Measurements from ENCODE around the gene DOK7. TPM values are rescaled to one million over a fixed set of nuclear protein-coding genes. Genes with fewer than 3 reads are reported as not detected.

DOK7 gene
- total RNA-seq, 1 experiment from 2014 or later: not detected

DNA sequence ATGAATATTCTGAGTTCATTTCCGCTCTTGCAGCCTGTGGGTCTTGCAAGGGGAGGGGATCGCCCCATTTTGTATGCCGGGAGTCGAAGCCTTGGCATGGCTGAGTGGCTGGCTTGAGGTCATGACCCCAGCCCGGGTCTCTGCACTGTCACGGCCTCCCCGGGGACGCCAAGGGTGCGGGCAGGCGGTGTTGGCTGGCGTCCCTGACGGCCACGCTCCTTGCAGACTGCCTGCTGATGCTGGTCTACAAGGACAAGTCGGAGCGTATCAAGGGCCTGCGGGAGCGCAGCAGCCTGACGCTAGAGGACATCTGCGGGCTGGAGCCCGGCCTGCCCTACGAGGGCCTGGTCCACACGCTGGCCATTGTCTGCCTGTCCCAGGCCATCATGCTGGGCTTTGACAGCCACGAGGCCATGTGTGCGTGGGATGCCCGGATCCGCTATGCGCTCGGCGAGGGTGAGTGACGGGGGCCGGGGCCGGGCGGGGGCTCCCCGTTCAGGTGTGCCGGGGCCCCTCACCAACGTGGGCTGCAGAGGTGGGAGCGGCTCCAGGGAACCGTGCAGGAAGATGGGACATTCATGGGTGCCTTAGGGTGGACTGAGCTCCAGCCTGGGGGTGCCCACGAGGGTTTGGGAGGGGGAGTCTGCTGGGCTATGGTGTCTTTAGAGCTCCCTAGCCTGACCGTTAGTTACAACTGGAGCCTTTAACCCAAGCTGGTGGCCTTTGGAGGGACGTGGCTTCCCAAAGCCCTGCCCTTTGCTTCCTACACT, 10.3 kb downstream of the DOK7 start:
- no peak for DNase-seq (ENCODE audit: low read depth)

DNA sequence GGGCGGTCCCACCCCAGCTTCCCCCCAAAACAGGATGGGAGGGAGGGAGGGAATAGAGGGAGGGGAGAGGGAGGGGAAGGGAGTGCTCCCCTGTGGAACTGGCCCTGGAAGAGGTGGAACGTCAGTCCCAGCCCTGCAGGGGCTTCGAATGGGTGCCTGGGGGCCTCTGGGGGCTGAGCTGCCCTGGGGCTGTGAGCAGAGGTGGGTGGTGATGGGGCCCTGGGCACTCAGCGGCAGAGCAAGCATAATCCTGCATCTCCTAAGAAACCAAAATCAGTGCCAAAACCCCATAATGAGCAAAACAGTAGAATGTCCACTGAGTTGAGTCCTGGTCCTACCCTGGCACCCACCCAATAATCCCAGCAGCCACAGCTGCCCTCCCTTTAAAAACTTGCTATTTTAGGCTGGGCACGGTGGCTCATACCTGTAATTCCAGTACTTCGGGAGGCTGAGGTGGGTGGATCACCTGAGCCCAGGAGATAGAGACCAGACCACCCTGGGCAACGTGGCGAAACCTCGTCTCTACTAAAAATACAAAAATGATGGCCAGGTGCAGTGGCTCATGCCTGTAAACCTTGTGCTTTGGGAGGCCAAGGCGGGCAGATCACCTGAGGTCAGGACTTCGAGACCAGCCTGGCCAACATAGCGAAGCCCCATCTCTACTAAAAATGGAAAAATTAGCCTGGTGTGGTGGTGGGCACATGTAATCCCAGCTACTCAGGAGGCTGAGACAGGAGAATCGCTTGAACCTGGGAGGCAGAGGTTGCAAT, 11.1 kb downstream of the DOK7 start:
- no peak for DNase-seq (ENCODE audit: low read depth)

DNA sequence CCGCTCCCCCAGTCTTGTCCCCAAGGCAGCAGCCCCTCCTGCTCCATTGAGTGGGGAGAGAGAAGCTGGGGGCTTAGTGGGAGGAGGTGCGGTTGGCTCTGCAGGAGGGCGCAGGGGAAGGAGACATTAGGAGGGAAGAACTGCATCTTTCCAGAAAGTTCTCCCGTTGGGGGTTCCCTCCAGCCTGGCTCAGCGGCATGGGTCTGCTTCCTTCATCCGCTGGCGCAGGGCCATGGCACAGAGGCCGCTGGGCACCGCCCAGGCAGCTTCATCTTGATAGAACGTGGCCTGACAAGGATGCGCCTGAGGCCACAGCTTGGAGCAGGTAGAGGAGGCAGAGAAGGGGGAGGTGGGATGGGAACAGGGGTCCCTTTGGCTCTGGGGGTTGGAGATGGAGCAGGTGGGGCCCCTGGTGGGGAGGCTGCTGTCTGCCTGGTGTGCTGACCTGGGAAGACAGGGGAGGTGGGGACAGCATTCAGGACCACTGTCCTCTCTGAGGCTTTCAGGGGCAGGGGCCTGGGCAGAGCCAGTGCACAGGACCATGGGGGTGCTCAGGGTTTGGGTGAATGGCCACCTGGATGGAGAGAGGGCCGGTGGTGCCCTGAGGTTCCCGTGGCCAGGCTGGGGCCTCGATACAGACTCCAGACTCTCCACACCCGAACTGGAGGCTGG, 12.1 kb downstream of the DOK7 start:
- no peak for DNase-seq (ENCODE audit: low read depth)

DNA sequence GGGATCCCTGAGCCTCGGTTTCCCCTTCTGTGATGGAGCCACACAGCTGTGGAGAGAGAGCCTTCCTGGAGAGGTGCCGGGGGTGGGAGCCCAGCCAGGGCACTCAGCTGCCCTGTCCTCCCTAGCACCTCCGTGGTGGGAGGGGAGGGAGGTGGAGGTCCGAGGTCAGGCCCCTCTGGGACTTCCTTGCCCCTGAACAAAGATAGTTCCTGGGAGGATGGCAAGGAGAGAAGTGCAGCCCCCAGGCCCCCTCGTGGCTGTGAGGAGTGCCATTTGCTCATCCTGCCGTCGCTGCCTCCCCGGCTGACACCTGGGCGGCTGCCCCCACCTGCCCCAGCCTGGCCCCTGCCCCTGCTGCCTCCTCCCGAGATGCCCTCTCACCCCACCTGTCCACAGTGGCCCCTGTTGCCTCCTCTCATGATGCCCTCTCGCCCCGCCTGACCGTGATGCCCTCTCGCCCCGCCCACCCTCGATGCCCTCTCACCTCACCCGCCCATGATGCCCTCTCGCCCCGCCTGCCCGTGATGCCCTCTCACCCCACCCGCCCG, 12.7 kb downstream of the DOK7 start:
- no peak for DNase-seq (ENCODE audit: low read depth)

DNA sequence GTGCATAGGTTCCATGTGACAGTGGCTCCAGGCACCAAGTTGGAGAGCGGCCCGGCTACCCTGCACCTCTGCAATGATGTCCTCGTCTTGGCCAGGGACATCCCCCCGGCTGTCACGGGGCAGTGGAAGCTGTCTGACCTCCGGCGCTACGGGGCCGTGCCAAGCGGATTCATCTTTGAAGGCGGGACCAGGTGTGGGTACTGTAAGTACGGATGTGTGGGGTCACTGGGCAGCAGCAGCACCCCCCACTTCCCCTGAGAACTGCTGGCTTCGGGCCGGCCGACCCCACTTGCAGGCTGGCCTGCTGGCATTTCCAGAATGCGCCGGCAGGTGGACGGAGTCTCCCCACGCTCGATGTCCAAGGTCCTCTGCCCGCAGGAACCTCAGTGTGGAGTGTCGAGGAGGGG, 13.2 kb downstream of the DOK7 start:
- DNase-seq (ENCODE audit: low read depth): no peak

DNA sequence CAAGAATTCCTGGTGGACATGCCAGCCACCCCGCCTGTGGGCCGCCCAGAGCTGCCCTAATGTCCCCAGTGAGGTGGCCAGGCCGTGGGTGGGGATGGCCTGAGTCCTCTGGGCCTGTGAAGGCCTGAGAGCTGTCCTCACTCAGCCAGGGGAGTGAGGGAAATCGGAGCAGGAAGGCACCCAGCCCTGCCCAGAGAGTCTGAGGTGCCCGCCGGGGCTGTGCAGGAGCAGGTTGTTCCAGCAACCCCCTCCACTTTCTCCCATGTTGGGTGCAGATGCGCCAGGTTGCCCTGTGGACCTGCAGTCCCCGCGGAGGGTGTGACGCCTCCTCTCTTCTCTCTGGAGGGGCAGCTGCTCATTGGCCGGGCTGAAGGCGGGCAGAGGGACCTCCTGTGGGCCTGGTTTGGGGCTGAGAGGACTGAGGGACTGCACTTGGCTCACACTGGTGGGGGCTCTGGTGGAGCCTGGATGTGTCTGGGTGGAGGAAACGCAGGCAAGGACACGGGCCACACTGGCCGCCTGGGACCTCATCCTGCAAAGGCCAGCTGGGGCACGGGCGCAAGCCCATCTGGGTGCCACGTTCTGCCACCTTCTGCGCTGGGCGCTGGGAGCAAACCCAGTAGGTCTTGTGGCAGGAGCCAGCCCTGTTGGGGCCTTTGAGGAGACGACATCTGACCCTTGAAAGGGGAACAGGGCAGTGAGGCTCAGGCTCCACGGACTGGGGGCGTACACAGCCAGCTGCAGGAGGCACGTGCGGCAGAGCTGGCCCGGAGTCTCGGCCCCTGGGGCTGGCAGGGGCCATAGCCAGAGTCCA, 14.0 kb downstream of the DOK7 start:
- DNase-seq (ENCODE audit: low read depth): no peak

DNA sequence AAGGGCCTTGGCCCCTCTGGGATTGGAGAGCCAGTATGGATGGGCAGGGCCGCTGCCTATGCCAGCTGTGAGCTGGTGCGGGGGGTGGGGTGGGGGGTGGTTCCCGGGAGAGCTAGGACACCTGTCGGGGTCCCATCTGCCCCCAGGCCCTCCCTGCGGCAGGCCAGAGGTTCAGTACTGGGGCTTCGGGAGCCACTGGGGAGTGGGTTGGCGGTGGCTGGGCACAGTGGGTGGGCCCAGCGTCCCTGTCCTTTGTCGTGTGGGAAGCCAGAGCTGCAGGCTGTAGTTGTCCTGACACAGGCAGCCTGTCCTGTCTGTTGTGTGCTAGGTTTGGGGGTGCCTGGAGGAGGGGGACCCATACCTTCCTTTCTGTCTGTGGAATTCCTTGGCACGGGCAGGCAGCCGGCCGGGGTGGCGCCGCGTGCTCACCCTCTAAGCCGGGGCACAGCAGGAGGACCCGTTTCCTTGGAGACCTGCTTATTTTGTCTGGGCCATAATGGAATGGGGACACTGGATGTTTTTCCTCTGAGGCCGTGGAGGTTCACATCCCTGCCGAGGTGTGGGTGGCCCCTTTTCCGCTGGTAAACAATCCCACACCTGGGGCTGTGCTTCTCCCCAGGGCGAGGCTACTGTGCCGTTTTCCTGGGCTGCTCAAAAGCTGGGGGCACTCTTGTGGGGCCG, 14.8 kb downstream of the DOK7 start:
- DNase-seq (ENCODE audit: low read depth): no peak

DNA sequence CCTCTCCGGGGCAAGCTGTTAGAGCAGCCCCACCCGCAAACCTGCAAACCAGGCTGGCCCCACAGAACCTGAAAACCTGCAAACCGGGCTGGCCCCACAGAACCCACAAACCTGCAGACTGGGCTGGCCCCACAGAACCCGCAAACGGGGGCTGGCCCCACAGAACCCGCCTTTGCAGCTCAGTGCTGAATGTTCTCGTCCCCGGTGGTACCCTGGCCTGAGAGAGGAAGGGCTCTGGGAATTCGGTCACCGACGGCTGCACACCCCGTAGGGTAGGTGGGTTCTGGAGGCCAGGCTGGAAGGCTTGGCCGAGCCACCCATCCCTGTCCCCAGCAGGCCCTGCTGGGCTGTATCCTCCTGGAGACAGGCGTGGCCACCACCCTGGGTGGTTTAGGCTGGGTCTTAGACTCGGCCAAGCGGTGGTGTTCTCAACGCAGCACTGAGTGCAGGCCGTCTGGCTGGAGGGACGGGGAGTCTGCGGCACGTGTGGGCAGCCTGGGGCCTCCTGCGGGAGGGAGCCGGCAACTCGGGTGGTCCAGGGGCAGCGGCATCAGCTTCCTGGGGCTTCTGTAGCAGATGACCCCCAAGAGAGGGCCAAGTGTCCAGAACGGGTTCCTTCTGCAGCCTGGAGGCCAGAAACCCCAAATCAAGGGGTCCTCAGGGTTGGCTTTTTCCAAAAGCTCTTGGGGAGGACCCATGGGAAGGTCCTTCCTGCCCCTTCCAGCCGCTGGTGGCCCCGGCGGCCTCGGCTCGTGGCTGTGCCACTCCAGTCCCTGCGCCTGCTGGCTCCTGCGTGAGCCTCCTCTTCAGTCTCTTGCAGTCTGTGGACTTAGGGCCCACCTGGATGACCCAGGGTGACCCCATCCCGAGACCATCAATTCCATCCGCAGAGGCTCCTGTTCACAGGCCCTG, 15.6 kb downstream of the DOK7 start:
- DNase-seq (ENCODE audit: low read depth): no peak

DNA sequence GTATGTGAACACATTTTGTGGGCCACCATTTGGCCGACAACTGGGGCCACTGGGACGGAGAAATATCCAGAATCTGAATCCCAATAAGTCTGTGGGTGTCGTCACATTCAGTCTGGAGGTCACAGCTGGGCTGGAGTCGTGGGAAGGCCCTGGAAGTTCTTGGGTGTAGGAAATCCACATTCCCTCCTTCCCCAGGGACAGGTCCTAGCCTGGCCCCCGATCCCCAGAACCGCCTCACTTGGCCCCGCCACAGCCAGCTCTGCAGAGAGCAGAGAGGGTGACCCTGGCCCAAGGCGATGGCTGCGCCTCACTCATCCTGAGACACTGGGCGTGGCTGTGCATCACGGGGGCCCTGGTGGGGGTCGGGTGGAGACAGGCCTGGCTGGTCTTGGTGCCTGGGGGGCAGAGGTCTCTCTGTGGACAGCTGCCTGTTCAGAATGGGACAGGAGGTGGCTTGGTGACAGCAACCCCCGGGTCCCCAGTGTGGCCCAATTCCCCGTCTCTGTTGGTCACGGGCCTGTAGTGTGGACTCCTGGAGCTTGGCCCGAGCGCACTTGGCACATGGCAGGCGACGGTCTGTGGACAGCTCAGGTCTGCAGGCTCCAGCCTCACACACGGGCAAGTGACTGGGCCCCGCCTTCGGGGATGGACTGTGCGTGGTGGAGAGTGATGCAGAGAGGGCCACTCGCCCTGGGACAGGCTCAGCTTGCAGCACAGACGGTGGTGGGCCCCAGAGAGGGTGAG, 16.4 kb downstream of the DOK7 start:
- DNase-seq (ENCODE audit: low read depth): no peak

DNA sequence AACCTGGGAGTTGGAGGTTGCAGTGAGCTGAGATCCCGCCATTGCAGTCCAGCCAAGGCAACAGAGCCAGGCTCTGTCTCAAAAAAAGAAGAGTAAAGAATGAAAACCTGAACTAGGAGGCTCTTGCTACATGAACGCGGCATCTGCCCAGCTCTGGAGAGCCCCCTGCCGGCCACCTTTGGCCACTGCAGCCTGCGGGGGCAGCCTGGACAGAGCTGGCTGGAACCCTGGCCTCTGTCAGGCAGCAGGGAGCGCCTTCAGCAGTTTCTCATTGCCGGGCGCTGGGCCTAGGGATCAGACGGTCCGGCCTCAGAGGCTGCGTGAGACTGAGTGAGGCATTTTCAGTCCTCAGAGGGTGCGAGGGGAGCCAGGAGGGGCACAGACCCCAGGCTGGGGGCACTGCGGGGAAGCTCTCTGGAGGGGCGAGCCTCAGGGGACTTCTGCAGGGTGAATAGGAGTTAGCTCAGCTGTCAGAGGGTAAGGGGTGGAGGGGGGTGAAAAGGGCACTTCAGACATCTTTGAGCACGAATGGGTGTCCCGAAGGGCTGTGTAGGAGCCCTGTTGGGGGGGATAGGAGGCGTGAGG, 17.5 kb downstream of the DOK7 start:
- peak; percentile 81 for DNase-seq (ENCODE audit: low read depth)

DNA sequence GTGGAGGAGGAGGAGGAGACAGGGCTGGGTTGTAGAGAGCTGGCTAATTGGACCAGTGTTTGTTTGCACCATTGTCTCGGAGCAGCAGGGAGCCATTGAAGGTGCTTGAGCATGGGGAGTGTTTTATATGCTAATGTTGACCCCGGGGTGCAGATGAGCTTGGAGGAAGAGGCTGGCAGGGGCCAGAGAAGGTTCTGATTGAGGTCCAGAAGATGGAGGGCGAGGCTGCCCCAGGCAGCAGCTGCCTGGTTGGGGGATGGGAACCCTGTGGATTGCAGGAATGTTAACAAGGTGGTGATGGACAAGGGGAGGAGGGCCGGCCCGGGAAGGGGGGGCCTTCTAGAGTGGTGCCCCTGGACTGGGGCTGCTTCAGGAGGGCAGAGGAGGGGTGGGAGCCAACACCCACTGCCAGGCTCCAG, 18.0 kb downstream of the DOK7 start:
- no peak for DNase-seq (ENCODE audit: low read depth)

DNA sequence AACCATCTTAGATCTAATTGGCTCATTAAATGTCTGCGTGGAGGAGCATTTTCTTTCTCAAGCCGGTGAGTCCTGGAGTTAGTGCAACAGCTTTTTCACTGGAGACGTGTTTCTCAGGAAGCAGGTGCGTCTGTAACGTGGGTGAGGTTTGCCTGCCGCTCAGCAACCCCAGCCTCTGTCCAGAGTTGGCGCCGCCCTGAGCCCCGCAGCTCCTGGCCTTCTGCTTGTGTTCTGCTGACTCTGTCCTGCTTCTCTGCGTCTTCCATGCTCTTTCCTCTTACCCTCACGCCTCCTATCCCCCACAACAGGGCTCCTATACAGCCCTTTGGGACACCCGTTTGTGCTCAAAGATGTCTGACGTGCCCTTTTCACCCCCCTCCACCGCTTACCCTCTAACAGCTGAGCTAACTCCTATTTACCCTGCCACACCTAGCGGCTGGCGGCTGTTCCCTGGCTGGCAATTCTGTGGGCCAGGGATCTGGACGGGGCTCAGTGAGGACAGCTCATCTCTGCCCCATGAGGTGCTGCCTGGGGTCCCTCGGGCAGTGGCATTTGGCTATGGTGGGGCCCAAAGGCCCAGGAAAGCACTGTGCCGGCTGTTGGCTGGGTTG, 18.8 kb downstream of the DOK7 start:
- DNase-seq (ENCODE audit: low read depth): no peak

DNA sequence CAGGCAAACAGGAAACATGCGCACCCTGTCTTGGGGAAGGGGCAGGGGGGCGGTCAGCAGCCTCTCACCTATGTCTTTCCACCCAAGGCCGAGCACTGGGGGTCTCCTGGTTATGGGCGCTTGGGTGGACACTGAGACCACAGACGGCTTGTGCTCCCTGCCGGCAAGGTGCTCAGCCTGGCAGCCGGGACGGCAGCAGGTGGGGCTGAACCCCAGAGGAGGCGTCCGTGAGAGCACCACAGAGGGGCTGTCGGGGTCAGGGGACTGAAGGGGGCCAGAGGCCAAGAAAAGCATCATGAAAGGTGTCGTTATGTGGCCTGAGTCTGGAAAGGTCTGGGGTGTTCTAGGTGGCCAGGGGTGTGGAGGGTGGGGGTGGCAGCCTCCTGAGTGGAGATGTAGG, 19.6 kb downstream of the DOK7 start:
- DNase-seq (ENCODE audit: low read depth): no peak

DNA sequence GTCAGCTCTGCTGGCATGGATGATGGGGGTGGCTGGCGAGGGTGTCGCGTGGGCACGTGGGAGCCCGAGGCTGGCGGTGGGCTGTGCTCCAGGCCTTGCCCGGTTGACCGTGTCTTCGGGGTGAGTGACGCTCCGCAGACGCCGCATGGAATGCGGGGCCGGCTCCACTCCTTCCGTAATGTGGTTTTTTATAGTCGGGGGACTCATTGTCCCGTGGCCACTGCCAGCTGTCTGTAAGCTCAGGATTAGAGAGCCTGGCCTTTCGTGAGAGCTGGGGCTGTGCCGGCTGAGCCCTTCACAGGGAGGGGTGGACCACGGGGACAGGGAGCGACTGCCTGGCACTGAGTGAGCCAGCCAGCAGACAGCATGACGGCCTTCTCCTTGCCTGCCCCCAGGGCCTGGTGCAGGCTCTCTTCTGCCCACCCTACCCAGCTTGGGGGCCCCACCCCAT, 20.4 kb downstream of the DOK7 start:
- DNase-seq (ENCODE audit: low read depth): no peak

DNA sequence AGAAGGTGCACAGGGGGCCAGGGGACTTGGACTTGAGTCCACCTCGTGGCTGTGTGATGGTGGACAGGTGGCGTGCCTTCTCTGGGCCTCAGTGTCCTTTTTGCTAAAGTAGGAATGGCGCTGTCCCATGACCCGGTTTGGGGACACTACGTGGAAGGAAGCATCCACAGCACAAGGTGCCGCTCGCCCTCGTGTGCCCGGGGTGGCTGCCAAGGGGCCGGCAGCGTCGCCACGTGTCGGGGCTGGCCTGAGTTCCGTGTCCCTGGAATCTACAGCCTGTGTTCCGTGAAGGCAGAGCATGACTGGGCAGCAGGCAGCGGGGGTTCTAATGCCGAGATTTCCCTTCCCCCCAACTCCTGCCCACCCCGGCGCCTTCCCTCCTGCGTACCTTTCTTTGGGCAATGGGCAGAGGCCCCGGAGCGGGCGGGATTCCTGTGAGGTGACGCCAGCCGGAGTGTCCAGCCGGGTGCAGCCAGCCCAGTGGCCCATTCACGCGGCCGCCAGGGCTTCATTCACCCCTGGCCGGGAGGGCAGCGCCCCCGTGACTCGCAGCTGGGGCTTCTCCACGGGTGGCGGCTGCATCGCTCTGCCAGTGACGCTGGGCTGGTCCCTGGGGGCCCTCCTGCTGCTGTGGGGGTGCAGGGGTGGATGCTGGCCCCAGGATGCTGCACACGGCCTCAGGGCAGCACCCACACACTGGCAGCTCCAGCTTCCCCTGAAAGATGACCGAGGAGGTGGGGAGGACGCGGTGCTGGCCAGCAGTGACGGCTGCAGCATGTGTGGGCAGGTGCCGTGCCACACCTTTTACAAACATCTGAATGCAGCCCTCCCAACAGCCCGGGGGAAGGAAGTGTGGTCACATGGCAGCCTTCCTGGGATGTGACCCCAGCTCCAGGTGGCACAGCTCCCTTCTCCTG, 21.2 kb downstream of the DOK7 start:
- no peak for DNase-seq (ENCODE audit: low read depth)

DNA sequence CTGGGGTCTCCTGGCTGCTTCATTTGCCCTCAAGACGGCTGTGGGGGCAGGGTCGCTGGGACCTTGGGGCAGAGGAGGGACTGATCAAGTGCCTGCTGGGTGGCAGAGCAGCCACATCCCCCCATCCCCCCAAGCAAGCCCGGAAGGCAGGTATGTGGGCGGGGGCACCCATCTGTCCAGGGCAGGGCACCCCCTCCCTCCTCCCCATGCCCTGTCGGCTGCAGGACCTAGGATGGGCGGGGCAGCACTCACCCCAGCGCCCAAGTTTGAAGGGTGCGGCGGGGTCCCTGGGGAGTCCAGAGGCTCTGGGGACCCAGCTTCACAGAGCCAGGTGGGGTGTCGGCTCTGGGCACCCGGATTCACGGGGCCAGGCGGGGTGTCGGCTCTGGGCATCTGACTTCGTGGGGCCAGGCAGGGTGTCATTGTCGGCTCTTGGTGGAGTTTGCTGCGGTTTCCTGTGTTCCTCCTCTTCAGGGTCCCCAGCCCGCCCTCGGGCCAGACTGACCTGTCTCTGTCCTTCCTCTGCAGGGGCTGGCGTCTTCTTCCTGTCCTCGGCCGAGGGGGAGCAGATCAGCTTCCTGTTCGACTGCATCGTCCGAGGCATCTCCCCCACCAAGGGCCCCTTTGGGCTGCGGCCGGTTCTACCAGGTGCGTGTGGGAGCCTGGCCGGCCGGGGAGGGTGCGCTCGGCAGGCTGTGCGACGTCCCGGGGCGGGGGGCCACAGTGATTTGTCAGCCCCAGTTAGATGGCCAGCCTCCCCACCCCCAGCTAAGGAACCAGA, 22.1 kb downstream of the DOK7 start:
- no peak for DNase-seq (ENCODE audit: low read depth)

Data from HT1080 (cell line).